GM18505 (cell line): ENCODE measurements around the gene MYH11.
"Not testable (repeated sequence)": the region's sequence is repeated elsewhere in the genome, so short reads cannot be mapped to it uniquely, and the experiment has no call there.

ENCODE experiments used
- ATAC-seq: cut with Tn5 transposase; IDR thresholded peaks from one replicate; pipeline ENCODE4 v1.9.1; 2021; ENCODE audit not compliant: unreplicated experiment
- POLR2A ChIP-seq: IDR thresholded peaks from 4 replicates; pipeline ENCODE4 v1.6.1; 2011; ENCODE audit warnings: borderline replicate concordance; ENCODE audit not compliant: insufficient read depth, insufficient read length; ENCODE audit errors: extremely low read depth

MYH11 gene

GRCh38 chr16:15748654-15749053 lies 108.2 kb downstream of the MYH11 start:
- ATAC-seq: no peak
- no peak for TF ChIP-seq POLR2A

- no peak for ATAC-seq
- no peak for TF ChIP-seq POLR2A
These were observed 108.9 kb downstream of the MYH11 start for GRCh38 chr16:15747937-15748336.

DNA sequence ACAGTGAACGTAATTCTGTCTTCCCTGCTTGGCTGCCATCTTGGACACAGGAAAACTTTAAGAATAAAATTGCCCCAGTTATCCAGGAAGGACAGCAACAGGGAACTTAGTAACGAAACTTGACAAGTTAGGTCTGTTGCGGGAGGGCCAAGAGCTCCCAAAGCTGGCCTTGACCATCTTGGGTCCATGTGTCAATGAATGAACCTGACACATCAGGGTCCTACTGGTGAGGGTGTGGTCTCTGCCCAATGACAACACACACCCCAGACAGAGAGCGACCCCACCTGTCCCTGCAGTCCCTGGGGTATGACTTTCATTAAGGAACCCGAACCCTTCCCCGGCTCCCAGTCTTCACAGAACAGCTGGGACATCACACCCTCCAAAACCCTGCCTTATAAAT lies 110.5 kb downstream of the MYH11 start:
- ATAC-seq: no peak
- TF ChIP-seq POLR2A: no peak

DNA sequence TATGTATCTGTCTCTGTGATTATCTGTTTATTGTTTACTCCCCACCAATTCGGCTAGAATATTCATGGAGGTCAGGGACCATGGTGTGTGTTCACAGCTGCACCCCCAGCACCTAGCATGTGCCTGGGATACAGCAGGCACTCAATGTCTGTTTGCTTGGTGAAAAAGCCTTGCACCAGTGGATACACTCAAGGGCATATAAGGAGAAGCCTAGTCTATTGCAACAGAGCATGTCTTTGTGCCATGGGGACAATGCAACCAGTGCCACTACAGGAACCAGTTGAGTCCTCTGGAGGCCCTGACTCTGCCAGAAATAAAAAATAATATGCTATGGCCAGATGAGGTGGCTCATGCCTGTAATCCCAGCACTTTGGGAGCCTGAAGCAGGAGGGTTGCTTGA lies 113.2 kb downstream of the MYH11 start:
- no peak for ATAC-seq
- no peak for TF ChIP-seq POLR2A

DNA sequence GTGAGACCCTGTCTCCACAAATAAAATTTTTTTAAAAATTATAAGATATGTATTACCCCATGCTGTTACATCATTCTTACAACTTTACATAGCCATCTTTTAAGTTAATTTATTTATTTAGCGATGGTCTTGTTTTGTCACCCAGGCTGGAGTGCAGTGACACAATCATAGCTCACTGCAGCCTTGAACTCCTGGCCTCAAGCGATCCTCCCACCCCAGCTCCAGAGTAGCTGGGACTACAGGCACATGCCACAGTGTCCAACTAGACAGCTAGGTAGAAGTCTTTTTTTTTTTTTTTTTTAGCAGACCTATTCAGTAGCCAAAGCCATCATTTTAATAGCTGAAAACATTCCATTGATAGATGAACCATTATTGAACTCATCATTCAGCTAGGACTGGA lies 114.1 kb downstream of the MYH11 start:
- no peak for TF ChIP-seq POLR2A
- no peak for ATAC-seq

DNA sequence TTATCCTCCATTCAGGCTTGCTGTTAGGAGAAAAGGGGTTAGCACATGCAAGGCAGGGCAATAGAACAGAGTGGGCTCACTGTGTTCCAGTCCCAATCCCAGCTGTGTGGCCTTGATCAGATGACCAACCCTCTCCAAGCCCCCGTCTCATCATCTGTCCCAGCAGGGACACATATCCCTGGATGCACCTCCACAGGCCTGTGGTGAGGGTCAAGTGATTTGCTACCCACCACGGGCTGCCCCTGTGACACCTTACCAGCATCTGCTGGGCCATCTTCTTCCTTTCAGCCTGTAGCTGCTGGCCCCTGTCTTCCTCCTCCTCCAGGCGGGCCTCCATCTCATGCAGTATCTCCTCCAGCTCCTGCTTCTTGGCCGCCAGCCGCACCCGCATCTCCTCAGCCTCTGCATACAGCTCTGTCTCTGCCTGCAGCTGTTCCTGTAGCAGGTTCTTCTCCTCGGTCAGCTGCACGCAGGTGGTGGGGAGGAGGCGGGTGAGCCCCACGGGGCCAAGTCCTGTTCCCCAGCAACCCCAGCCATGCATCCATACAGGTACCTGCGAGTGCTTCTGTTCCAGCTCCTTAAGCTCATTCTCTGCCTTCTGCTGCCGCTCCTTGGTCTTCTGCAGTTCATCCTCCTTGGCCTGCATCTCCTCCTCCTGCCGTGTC lies 115.5 kb downstream of the MYH11 start:
- no peak for TF ChIP-seq POLR2A
- ATAC-seq: no peak

GRCh38 chr16:15739950-15740349 lies 116.9 kb downstream of the MYH11 start:
- TF ChIP-seq POLR2A: no peak
- ATAC-seq: no peak

DNA sequence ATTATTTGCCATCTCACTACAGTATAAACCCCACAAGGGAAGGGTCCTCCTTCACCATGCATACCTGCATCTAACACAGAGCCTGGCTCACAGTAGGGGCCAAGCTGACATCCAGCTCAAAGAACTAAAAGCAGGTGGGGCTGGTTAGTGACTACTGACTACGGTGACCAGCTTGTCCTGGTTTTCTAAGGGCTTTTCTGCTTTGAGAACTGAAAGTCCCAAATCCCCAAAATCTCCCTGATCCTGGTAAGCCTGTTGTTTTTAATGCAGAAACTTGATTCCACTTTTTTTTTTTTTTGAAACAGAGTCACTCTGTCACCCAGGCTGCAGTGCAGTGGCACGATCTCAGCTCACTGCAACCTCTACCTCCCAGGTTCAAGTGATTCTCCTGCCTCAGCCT lies 117.4 kb downstream of the MYH11 start:
- no peak for ATAC-seq
- TF ChIP-seq POLR2A: no peak

DNA sequence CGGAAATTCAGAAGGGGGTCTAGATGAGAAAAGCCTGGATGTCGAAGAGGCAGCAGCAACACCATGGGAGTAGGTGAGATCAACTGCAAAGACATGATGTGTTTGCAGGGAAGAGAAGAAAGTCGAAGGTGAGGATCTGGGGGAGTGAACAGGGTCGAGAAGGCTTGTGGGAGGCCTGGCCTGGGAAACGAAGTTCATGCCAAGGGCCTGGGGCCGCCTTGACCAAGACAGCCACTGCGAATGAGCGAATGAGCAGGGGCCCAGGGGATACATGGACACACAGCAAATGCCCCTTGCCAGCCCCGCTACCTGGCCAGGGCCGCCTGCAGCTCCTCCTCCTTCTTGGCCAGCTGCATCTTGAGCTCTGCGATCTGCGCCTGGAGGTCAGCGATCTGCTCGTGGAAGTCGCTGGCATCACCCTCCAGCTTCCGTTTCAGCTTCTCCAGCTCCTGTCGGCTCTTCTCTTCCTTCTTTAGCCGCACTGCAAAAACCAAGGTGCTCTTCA lies 119.6 kb downstream of the MYH11 start:
- TF ChIP-seq POLR2A: no peak
- ATAC-seq: no peak

DNA sequence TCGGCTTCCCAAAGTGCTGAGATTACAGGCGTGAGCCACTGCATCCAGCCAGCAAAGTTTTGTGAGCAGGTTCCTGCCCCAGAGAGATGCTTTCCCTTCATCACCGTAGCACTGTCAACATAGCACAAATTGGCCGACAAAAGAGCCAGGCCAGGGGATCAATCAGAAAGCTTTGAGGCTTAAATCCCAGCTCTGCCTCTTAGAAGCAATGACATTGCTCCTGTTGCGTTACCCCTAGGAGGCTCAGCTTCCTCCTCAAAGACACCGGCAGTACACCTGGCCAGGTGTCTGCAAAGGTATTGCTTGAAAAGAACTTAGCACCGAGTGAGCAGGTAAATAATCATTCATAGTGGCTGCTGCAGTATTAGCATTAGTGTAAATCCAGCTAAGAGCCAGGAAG lies 120.3 kb downstream of the MYH11 start:
- TF ChIP-seq POLR2A: no peak
- no peak for ATAC-seq

DNA sequence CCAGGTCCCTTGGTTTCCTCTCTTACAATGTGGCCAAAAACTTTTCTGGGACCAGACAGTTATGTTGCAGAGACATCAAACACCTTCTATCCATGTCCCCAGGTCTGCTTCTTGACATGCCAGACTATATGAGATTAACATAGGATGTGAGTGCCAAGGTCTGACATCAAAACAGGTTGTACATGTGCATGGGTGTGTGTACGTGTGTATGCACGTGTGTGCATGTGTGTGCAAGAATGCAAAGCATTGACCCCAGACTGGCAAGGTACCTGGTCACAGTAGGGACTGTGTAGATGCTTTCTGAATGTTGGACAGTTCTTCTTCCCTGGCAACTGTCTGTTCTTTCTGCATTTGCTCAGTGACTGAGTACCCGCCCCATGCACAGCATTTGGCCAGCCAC lies 121.2 kb downstream of the MYH11 start:
- TF ChIP-seq POLR2A: no peak
- ATAC-seq: no peak

DNA sequence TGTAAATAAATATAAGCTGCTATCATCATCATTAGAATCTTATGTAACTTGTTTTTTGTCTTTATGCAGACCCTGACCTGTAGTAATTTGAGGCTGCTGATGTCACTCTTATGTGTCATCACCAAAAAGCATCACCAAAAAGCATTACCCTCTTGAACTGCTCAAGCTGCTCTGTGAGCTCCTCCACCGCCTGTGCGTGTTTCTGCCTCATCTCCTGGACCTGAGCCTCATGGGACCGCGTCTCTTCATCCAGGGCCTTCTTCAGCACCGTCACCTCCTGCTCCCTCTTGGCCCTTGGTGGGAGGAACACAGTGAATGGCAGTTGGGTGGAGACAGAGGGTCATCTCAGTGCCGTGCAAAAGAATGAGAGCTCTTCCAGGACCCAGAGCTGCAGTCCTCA lies 124.4 kb downstream of the MYH11 start:
- no peak for TF ChIP-seq POLR2A
- no peak for ATAC-seq

- no peak for TF ChIP-seq POLR2A
These were observed 127.7 kb downstream of the MYH11 start for GRCh38 chr16:15729152-15729551.

GRCh38 chr16:15727697-15728096 lies 129.1 kb downstream of the MYH11 start:
- ATAC-seq: not testable (repeated sequence)

More at GRCh38 chr16:15729152-15729551, 127.7 kb downstream of the MYH11 start:
- no peak for ATAC-seq

- ATAC-seq: no peak
- TF ChIP-seq POLR2A: no peak
These were observed 130.1 kb downstream of the MYH11 start for GRCh38 chr16:15726715-15727114.

GRCh38 chr16:15725641-15726240 lies 131.1 kb downstream of the MYH11 start:
- no peak for ATAC-seq
- no peak for TF ChIP-seq POLR2A

DNA sequence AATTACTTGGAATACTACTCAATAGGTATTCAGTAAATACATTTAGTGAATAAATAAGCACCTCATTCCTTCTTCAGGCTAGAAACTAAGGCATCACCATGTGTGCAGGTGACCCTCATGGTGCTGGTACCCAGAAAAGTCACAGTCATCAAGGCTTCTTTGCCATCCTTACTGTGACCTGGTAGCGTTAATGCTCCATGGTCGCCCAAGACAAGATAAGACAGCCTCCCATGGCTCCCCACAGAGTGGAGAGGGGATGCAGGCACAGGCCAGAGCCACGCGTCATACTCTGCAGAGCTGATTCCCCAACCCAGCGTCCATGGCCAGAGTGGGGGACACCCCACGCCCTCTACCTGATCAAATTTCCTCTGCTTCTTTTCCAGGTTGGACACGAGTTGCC lies 133.0 kb downstream of the MYH11 start:
- no peak for ATAC-seq
- no peak for TF ChIP-seq POLR2A
